GM23338 (cell line): ENCODE results near the gene IFITM1. TPM values are rescaled to one million over a fixed set of nuclear protein-coding genes. Genes with fewer than 3 reads are reported as not detected.

Experiments used
- ATAC-seq: fragments of 200-7000 bp; cut with Tn5 transposase; 3 replicates; pipeline ENCODE4 v1.9.1; 2020
- DNase-seq: peaks from one replicate; pipeline ENCODE4 v3.0.0-alpha.2; 2015; ENCODE audit warnings: low spot score
- H2AFZ ChIP-seq: fragments of 200-600 bp; sonication (generic); 2 replicates; pipeline ENCODE4 v1.8.0; 2016; ENCODE audit warnings: antibody characterized with exemption, mild to moderate bottlenecking, moderate library complexity
- H3F3A ChIP-seq: fragments of 200-600 bp; sonication (generic); replicated peaks from 2 replicates; pipeline ENCODE4 v1.8.0; 2017; ENCODE audit warnings: antibody characterized with exemption, mixed run types, low read depth
- H3K27ac ChIP-seq: fragments of 200-600 bp; sonication (generic); 2 replicates; pipeline ENCODE4 v1.6.1; 2016; ENCODE audit warnings: low read depth
- H3K27me3 ChIP-seq: fragments of 200-600 bp; sonication (generic); 2 replicates; pipeline ENCODE4 v1.8.0; 2016; ENCODE audit warnings: mild to moderate bottlenecking, mixed run types, moderate library complexity; ENCODE audit not compliant: insufficient read depth
- H3K36me3 ChIP-seq: fragments of 200-600 bp; sonication (generic); 2 replicates; pipeline ENCODE4 v1.8.0; 2016; ENCODE audit warnings: mild to moderate bottlenecking; ENCODE audit not compliant: insufficient read depth
- H3K4me1 ChIP-seq: fragments of 200-600 bp; sonication (generic); 2 replicates; pipeline ENCODE4 v1.8.0; 2016; ENCODE audit warnings: mild to moderate bottlenecking, moderate library complexity; ENCODE audit not compliant: insufficient read depth
- H3K4me2 ChIP-seq: fragments of 200-600 bp; sonication (generic); 2 replicates; pipeline ENCODE4 v1.7.1; 2017; ENCODE audit warnings: mixed run types
- H3K4me3 ChIP-seq: fragments of 200-600 bp; sonication (generic); 2 replicates; pipeline ENCODE4 v1.6.1; 2016; ENCODE audit warnings: mixed run types
- H3K79me2 ChIP-seq: fragments of 200-600 bp; sonication (generic); replicated peaks from 2 replicates; pipeline ENCODE4 v1.8.0; 2017; ENCODE audit warnings: mild to moderate bottlenecking; ENCODE audit not compliant: insufficient read depth
- H3K9me2 ChIP-seq: fragments of 200-600 bp; sonication (generic); 2 replicates; pipeline ENCODE4 v1.8.0; 2017; ENCODE audit not compliant: insufficient read depth
- H4K20me1 ChIP-seq: fragments of 200-600 bp; sonication (generic); replicated peaks from 2 replicates; pipeline ENCODE4 v1.8.0; 2017; ENCODE audit warnings: mild to moderate bottlenecking; ENCODE audit not compliant: insufficient read depth
- H3K27ac Mint-ChIP-seq: 2 replicates; pipeline ENCODE4 v1.8.0; 2020; ENCODE audit warnings: inconsistent platforms, mild to moderate bottlenecking, moderate library complexity, mixed read lengths
- H3K27me3 Mint-ChIP-seq: 3 replicates; pipeline ENCODE4 v1.8.0; 2022; ENCODE audit warnings: low read depth, mild to moderate bottlenecking, moderate library complexity, mixed read lengths, inconsistent platforms; ENCODE audit not compliant: insufficient read depth, poor library complexity
- H3K36me3 Mint-ChIP-seq: 3 replicates; pipeline ENCODE4 v1.8.0; 2021; ENCODE audit warnings: low read depth, mild to moderate bottlenecking, inconsistent platforms, moderate library complexity, mixed read lengths
- H3K4me1 Mint-ChIP-seq: 3 replicates; pipeline ENCODE4 v1.8.0; 2020; ENCODE audit warnings: mild to moderate bottlenecking, inconsistent platforms, mixed read lengths
- H3K4me3 Mint-ChIP-seq: 3 replicates; pipeline ENCODE4 v1.8.0; 2021; ENCODE audit warnings: moderate library complexity, mild to moderate bottlenecking, inconsistent platforms, mixed read lengths
- H3K9me3 Mint-ChIP-seq: 3 replicates; pipeline ENCODE4 v1.8.0; 2020; ENCODE audit warnings: moderate library complexity, mild to moderate bottlenecking, inconsistent platforms, mixed read lengths
- CTCF ChIP-seq, 2 experiments: fragments of 200-600 bp in 1 of 2; sonication (generic) in 1 of 2; conservative IDR thresholded peaks; 2 replicates each; pipeline versions ENCODE4 v1.5.1 to v1.6.1; 2016 to 2017; ENCODE audit warnings: antibody characterized with exemption in 2 of 2, low read depth in 2 of 2, mild to moderate bottlenecking in 2 of 2, moderate library complexity in 1 of 2
- EZH2 ChIP-seq: fragments of 200-600 bp; sonication (generic); IDR thresholded peaks from one replicate; pipeline ENCODE4 v1.8.0; 2017; ENCODE audit warnings: antibody characterized with exemption, mild to moderate bottlenecking, low read depth; ENCODE audit not compliant: unreplicated experiment
- EZH2phosphoT487 ChIP-seq: fragments of 200-600 bp; sonication (generic); IDR thresholded peaks from one replicate; pipeline ENCODE4 v1.8.1; 2018; ENCODE audit warnings: antibody characterized with exemption; ENCODE audit not compliant: unreplicated experiment
- JUNB ChIP-seq: IDR thresholded peaks from one replicate; pipeline ENCODE4 v1.6.1; 2016; ENCODE audit warnings: antibody characterized with exemption; ENCODE audit not compliant: unreplicated experiment
- POLR2AphosphoS5 ChIP-seq: IDR thresholded peaks from 2 replicates; pipeline ENCODE4 v1.6.1; 2016; ENCODE audit warnings: antibody characterized with exemption, low read depth
- ZNF462 ChIP-seq: fragments of 250-450 bp; sonication (Bioruptor Pico); IDR thresholded peaks from 2 replicates; pipeline ENCODE4 v1.5.0; 2020; ENCODE audit warnings: mild to moderate bottlenecking, moderate library complexity
- polyA plus RNA-seq: library from polyadenylated mRNA; unstranded; fragments of >200 nt; fragmentation: Nextera tagmentation; extraction: Ambion mirVana; gene quantifications from 2 replicates; pipeline ENCODE4 v1.2.1, GENCODE V29; 2016
- total RNA-seq: library from RNA; depleted of rRNA; stranded (reverse); fragments of >200 nt; shearing (Covaris generic); gene quantifications from 2 replicates; pipeline ENCODE4 v1.2.3, GENCODE V29; 2014
- TF ChIP-seq, protein P1 (sequence below): IDR thresholded peaks from one replicate; pipeline ENCODE4 v1.6.1; 2018; ENCODE audit warnings: antibody characterized with exemption; ENCODE audit not compliant: unreplicated experiment
- TF ChIP-seq, protein P2 (sequence below): IDR thresholded peaks from 2 replicates; pipeline ENCODE4 v1.6.1; 2016; ENCODE audit warnings: antibody characterized with exemption

IFITM1 gene
- total and polyA plus RNA-seq, 2 experiments from 2014 or later: 396 to 1,194 TPM

GRCh38 chr11:293271-293851 lies 20.5 kb upstream of the IFITM1 start:
- H3K9me3 Mint-ChIP-seq: no peaks in the 10 kb centered on the region
- H3K9me2 ChIP-seq: no peaks in the 10 kb centered on the region
- no peak overlapping the region for H3K27ac Mint-ChIP-seq
- peaks cover 19% of the 10 kb centered on the region for H3K4me1 Mint-ChIP-seq
- H3K27me3 Mint-ChIP-seq: peaks cover 9% of the 10 kb centered on the region
- H3K27ac ChIP-seq: no peak overlapping the region
- no peak for DNase-seq
- no peak overlapping the region for H2AFZ ChIP-seq
- TF ChIP-seq, protein P1, sequence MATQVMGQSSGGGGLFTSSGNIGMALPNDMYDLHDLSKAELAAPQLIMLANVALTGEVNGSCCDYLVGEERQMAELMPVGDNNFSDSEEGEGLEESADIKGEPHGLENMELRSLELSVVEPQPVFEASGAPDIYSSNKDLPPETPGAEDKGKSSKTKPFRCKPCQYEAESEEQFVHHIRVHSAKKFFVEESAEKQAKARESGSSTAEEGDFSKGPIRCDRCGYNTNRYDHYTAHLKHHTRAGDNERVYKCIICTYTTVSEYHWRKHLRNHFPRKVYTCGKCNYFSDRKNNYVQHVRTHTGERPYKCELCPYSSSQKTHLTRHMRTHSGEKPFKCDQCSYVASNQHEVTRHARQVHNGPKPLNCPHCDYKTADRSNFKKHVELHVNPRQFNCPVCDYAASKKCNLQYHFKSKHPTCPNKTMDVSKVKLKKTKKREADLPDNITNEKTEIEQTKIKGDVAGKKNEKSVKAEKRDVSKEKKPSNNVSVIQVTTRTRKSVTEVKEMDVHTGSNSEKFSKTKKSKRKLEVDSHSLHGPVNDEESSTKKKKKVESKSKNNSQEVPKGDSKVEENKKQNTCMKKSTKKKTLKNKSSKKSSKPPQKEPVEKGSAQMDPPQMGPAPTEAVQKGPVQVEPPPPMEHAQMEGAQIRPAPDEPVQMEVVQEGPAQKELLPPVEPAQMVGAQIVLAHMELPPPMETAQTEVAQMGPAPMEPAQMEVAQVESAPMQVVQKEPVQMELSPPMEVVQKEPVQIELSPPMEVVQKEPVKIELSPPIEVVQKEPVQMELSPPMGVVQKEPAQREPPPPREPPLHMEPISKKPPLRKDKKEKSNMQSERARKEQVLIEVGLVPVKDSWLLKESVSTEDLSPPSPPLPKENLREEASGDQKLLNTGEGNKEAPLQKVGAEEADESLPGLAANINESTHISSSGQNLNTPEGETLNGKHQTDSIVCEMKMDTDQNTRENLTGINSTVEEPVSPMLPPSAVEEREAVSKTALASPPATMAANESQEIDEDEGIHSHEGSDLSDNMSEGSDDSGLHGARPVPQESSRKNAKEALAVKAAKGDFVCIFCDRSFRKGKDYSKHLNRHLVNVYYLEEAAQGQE: no peak
- no peak for TF ChIP-seq JUNB
- TF ChIP-seq, protein P2, sequence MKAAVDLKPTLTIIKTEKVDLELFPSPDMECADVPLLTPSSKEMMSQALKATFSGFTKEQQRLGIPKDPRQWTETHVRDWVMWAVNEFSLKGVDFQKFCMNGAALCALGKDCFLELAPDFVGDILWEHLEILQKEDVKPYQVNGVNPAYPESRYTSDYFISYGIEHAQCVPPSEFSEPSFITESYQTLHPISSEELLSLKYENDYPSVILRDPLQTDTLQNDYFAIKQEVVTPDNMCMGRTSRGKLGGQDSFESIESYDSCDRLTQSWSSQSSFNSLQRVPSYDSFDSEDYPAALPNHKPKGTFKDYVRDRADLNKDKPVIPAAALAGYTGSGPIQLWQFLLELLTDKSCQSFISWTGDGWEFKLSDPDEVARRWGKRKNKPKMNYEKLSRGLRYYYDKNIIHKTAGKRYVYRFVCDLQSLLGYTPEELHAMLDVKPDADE: no peak
- no peak for TF ChIP-seq EZH2phosphoT487
- no peak for TF ChIP-seq POLR2AphosphoS5
- no peak for TF ChIP-seq ZNF462 (CRISPR knock-in tag)
- no peak for TF ChIP-seq CTCF (conservative IDR thresholded peaks at IDR 0.05; ENCODE audit: low read depth in 2 of 2)
- TF ChIP-seq EZH2: no peak
- no peaks in the 10 kb centered on the region for H4K20me1 ChIP-seq
- H3K4me3 ChIP-seq: no peak overlapping the region
- H3K4me2 ChIP-seq: no peak overlapping the region
- H3K36me3 Mint-ChIP-seq: peaks cover 11% of the 10 kb centered on the region; the same call in 2 of the 3 replicates
- peaks cover 4% of the 10 kb centered on the region for H3K27me3 ChIP-seq
- no peak for ATAC-seq
- H3K36me3 ChIP-seq: no peaks in the 10 kb centered on the region
- no peaks in the 10 kb centered on the region for H3K79me2 ChIP-seq
- no peak overlapping the region for H3K4me3 Mint-ChIP-seq
- H3K4me1 ChIP-seq: no peaks in the 10 kb centered on the region; the same call in 1 of the 2 replicates
- no peaks in the 10 kb centered on the region; the same call in 1 of the 2 replicates for H3F3A ChIP-seq
